PFSK-1 (cell line): Measurements from ENCODE around the gene NECAB3.

Experiments
- FOXP2 ChIP-seq: optimal IDR thresholded peaks from 2 replicates; pipeline ENCODE3; 2011; ENCODE audit warnings: borderline replicate concordance, control low read depth, inconsistent platforms; ENCODE audit not compliant: insufficient read depth; ENCODE audit errors: extremely low read length, extremely low read depth
- POLR2AphosphoS5 ChIP-seq: IDR thresholded peaks from 2 replicates; pipeline ENCODE4 v1.6.1; 2012; ENCODE audit warnings: low read depth, mild to moderate bottlenecking, control low read depth, low read length, moderate library complexity
- REST ChIP-seq, 2 experiments: IDR thresholded peaks; 2 replicates each; pipeline versions ENCODE4 v1.6.1 to v1.8.0; 2011 to 2012; ENCODE audit warnings: low read depth in 2 of 2, low read length in 2 of 2, control low read depth in 1 of 2, inconsistent platforms in 1 of 2, mild to moderate bottlenecking in 1 of 2, moderate library complexity in 1 of 2; ENCODE audit not compliant: insufficient read depth in 1 of 2
- SIN3A ChIP-seq: IDR thresholded peaks from 2 replicates; pipeline ENCODE4 v1.6.1; 2012; ENCODE audit warnings: mild to moderate bottlenecking, low read length, moderate library complexity, borderline replicate concordance; ENCODE audit not compliant: insufficient read depth
- TAF1 ChIP-seq: IDR thresholded peaks from 2 replicates; pipeline ENCODE4 v1.6.1; 2012; ENCODE audit warnings: low read length, control low read depth, borderline replicate concordance; ENCODE audit not compliant: insufficient read depth

The NECAB3 gene

GRCh38 chr20:33686984-33687366 is 12.7 kb upstream of the NECAB3 start:
- TF ChIP-seq POLR2AphosphoS5 (no peak), REST (IDR thresholded peaks at IDR 0.05; ENCODE audit: insufficient read depth in 1 of 2, low read depth in 2 of 2, low read length in 2 of 2) (no peak), SIN3A (no peak), TAF1 (no peak), FOXP2 (no peak)

- TF ChIP-seq POLR2AphosphoS5 (0 out of 2 replicates have a peak, but pooled peaks have one; percentile 47), TAF1 (no peak), FOXP2 (peak; percentile 75), SIN3A (peak; percentile 83; the same call in 1 of the 2 replicates)
These were observed 12.1 kb upstream of the NECAB3 start, which contains the start of gene E2F1 for GRCh38 chr20:33686100-33686983. E2F1 (minus strand) TSS chr20:33686385; CDS start chr20:33686264, 121 bp downstream.

GRCh38 chr20:33685328-33686099 is 11.3 kb upstream of the NECAB3 start:
- no peak for TF ChIP-seq REST (IDR thresholded peaks at IDR 0.05; ENCODE audit: insufficient read depth in 1 of 2, low read depth in 2 of 2, low read length in 2 of 2)
- no peak for TF ChIP-seq FOXP2
- TF ChIP-seq TAF1, result no peak
- TF ChIP-seq POLR2AphosphoS5, result no peak
- no peak for TF ChIP-seq SIN3A

GRCh38 chr20:33684533-33685327 is 10.5 kb upstream of the NECAB3 start:
- TF ChIP-seq REST (IDR thresholded peaks at IDR 0.05; ENCODE audit: insufficient read depth in 1 of 2, low read depth in 2 of 2, low read length in 2 of 2) (0 out of 4 replicates have a peak, but pooled peaks of 1 of the 2 experiments have one; percentile 40), FOXP2 (no peak), POLR2AphosphoS5 (no peak), SIN3A (peak; percentile 55; the same call in 1 of the 2 replicates)
